ENCODE measurements around the gene DNAJC1.

Gene DNAJC1

DNA sequence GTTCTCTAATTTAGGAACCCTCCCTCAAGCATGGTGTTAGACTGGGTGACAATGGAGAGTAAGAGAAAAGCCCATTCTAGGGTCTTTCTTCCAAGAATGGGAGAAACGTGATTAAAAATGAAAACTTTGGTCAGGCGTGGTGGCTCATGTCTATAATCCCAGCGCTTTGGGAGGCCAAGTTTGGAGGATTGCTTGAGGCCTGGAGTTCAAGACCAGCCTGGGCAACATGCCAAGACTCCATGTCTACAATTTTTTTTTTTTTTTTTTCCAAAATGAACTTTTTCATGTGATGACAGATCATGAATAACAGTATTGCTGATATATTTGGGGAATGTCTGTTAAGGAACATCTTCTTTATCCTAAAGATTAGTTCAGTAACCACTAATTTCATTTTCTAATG, 274.9 kb downstream of the DNAJC1 start:
- TF ChIP-seq, protein P1, sequence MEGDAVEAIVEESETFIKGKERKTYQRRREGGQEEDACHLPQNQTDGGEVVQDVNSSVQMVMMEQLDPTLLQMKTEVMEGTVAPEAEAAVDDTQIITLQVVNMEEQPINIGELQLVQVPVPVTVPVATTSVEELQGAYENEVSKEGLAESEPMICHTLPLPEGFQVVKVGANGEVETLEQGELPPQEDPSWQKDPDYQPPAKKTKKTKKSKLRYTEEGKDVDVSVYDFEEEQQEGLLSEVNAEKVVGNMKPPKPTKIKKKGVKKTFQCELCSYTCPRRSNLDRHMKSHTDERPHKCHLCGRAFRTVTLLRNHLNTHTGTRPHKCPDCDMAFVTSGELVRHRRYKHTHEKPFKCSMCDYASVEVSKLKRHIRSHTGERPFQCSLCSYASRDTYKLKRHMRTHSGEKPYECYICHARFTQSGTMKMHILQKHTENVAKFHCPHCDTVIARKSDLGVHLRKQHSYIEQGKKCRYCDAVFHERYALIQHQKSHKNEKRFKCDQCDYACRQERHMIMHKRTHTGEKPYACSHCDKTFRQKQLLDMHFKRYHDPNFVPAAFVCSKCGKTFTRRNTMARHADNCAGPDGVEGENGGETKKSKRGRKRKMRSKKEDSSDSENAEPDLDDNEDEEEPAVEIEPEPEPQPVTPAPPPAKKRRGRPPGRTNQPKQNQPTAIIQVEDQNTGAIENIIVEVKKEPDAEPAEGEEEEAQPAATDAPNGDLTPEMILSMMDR (IDR thresholded peaks at IDR 0.05; ENCODE audit: borderline replicate concordance, insufficient read depth, low read depth, low read length): no peak
- no peak overlapping the region for H3K4me3 ChIP-seq (ENCODE audit: low read depth, low read length)

DNA sequence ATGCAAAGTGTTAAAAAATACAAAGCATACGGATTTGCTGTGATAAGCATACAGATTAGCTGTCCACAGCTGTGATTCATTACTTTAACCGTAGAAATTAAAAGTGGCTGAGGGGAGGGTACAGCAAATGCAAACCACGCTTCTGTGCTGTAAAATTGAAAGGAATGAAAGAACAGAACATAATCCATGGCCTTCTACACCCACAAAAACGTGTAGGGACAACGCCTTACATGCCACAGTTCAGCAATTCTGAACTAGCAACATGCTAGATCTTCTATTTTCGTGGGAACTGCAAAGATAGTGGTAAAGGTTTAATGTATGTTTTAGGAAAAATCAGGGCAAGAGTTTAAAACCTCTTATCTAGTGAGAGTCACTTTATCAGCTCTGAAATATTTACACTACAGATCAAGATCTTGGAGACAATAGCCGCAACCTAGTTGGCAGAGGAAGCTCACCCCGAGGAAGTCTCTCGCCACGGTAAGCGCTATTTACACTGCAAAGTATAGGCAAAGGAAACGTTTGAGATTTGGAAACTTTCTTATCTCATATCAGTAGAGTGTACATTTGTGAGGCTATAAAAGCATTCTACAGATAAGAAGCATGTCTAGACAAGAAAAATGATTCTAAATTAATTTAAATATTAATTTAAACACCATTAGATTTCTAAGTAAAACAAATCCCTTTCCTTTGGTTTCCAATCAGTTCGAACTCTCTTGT, 275.9 kb downstream of the DNAJC1 start:
- TF ChIP-seq, protein P1 (IDR thresholded peaks at IDR 0.05; ENCODE audit: borderline replicate concordance, insufficient read depth, low read depth, low read length): no peak
- no peak overlapping the region for H3K4me3 ChIP-seq (ENCODE audit: low read depth, low read length)

DNA sequence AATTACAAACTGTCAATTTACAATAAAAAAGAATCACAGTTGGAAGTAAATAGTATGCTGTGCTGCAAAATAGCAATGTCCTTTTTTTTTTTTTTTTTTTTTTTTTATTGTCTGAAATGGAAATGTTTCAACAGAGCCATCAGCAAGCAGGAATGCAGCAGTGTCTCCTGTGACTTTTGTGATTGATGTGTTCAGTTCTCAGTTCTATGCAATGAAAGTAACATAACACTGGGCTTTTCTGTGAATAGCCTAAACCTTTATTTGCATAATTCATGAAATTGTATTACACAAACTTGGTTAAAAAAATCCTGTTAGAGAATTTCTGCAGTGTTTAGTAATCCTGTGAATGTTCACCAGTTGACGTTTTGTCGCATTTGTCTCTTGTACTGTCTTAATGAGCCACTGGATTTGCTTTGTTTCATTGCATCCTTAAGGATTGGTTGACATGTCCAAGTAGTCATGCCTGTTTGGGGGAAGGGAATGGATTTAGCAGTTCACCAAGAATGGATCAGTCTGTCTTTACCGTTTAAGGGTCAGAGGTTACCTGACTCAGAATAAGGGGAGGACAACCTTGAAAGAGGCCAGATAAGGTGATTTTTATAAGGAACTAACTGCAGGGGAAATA, 276.8 kb downstream of the DNAJC1 start:
- no peak overlapping the region for H3K4me3 ChIP-seq (ENCODE audit: low read depth, low read length)
- TF ChIP-seq, protein P1 (IDR thresholded peaks at IDR 0.05; ENCODE audit: borderline replicate concordance, insufficient read depth, low read depth, low read length): no peak

DNA sequence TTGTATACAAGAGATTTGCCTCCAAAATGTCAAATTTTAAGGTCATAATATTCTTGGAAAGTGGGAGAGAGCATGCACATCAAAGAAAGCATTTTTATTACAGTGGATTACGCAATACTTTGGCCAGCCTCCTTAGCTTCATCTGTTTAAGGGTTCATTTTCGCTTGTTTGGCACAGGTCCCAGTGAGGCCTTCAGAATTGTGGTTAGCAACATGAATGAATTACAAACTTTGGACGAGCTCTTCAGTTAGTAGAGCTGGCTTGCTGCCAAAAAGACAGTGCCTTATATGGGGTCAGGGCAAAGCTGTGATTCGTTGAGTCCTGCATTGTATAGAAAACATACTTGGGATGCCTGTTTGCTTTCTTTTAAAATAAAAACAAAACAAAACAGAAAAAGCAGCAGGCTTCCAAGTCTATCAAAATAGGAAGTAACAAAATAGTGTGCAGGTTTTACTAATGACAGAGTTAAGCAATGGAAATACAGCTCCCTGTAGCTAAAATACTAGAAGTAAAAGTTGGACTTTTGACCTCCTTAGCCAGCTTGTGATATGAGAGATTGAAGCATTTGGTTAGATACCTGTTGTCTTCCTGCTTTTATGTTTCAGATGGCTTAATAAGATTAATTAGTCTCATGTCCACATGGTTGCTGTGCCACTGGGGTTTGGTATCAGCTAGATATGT, 278.7 kb downstream of the DNAJC1 start:
- TF ChIP-seq, protein P1 (IDR thresholded peaks at IDR 0.05; ENCODE audit: borderline replicate concordance, insufficient read depth, low read depth, low read length): no peak
- H3K4me3 ChIP-seq (ENCODE audit: low read depth, low read length): no peak overlapping the region

DNA sequence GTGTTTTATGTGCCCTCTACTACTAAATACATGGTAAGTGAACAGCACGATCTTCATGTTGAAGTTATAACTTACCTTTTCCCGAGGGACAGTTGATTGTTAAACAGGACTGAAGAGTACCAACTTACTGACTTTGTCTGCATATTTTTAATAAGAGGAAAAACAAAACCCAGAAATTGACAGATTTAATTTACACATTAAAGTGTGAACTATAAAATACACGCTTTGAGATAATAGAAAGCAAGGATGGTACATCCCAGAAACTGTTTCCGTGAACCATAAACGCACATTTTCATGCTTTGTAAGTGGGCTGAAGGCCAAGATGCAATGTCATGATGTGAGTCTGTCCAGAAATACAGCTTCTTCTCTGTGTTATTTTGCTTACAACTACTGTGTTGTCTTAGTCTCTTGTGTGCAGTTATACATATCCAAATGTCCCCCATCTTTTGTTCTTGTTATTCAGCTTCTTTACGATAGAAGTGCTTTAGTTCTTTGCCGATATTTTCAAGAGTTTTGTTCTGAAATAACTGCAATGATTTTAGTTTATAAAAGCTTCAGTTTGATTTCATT, 279.4 kb downstream of the DNAJC1 start:
- TF ChIP-seq, protein P1 (IDR thresholded peaks at IDR 0.05; ENCODE audit: borderline replicate concordance, insufficient read depth, low read depth, low read length): no peak
- H3K4me3 ChIP-seq (ENCODE audit: low read depth, low read length): no peak overlapping the region

DNA sequence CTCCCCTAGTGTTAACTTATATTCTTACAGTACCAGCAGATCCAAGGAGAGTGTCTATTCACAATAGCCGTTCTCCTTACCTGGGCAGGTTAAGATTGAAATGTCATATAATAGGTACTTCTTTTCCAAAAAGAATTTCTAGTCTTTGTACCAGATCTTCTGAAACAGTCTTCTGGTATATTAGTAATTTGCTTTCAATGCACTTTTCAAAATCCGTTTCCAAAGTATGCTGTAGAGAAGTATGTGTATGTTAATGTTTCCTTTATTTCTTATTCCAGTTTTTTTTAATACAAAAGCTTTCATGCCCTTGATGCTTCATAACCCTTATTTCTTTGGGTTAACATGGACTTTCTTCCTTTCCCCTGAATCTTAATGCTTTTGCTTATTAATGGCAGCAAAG, 281.3 kb downstream of the DNAJC1 start:
- H3K4me3 ChIP-seq (ENCODE audit: low read depth, low read length): no peak overlapping the region
- TF ChIP-seq, protein P1 (IDR thresholded peaks at IDR 0.05; ENCODE audit: borderline replicate concordance, insufficient read depth, low read depth, low read length): no peak

Data from GM12875 (cell line).